GM12878 (cell line): ENCODE data around the gene HACE1. TPM values are rescaled to one million over a fixed set of nuclear protein-coding genes. Genes with fewer than 3 reads are reported as not detected.
A peak's percentile ranks its signal among the peaks of the same experiment; 100 is the strongest.

Source experiments
- ATAC-seq: fragments of 200-7000 bp; cut with Tn5 transposase; 3 replicates; pipeline ENCODE4 v1.9.1; 2020; ENCODE audit warnings: mild to moderate bottlenecking, moderate library complexity
- BruUV-seq: library from RNA; stranded (reverse); fragments of 400-500 nt; replicated peaks from 2 replicates; lab custom pipeline; 2021; lab: Mats Ljungman, UMichigan
- CTCF ChIA-PET: fragments of 300-600 bp; sonication (Branson Sonifier 250); formaldehyde crosslinking; extraction: SDS; loops from one replicate; lab custom pipeline; 2021; ENCODE audit warnings: inconsistent platforms; lab: Yijun Ruan, JAX
- POLR2A ChIA-PET: fragments of 350-600 bp; formaldehyde crosslinking; extraction: SDS; loops from one replicate; lab custom pipeline; 2021; ENCODE audit warnings: inconsistent platforms; lab: Charles Lee
- RAD21 ChIA-PET: fragments of 300-600 bp; sonication (Branson Sonifier 250); formaldehyde crosslinking; loops from one replicate; lab custom pipeline; 2023; ENCODE audit warnings: antibody characterized with exemption; ENCODE audit not compliant: unreplicated experiment; lab: Charles Lee
- SMC1A ChIA-PET: fragments of 300-600 bp; sonication (Branson Sonifier 250); formaldehyde crosslinking; loops from one replicate; lab custom pipeline; 2023; ENCODE audit not compliant: unreplicated experiment, uncharacterized antibody; lab: Charles Lee
- DNase-seq: peaks from one replicate; pipeline ENCODE4 v3.0.0-alpha.2; 2011; ENCODE audit warnings: low read depth, low spot score
- FAIRE-seq: peaks from 3 replicates; lab custom pipeline; 2011; peaks lifted over from hg19 to GRCh38; lab: Jason Lieb, UNC
- H2AFZ ChIP-seq: 2 replicates; pipeline ENCODE4 v1.6.0; 2011; ENCODE audit warnings: low read depth, low read length, control low read depth; ENCODE audit not compliant: control insufficient read depth
- H3K27ac ChIP-seq: 2 replicates; pipeline ENCODE4 v1.5.1; 2011; ENCODE audit warnings: control low read depth; ENCODE audit not compliant: control insufficient read depth, insufficient read depth
- H3K27me3 ChIP-seq, 2 experiments: replicated peaks in 1 of 2; 2 replicates each; pipeline versions ENCODE4 v1.6.0 to v1.6.1; 2011; ENCODE audit warnings: low read length in 1 of 2; ENCODE audit not compliant: control insufficient read depth in 2 of 2, insufficient read depth in 2 of 2
- H3K36me3 ChIP-seq, 2 experiments: 2 replicates each; pipeline ENCODE4 v1.5.1; 2011; ENCODE audit warnings: low read length in 1 of 2; ENCODE audit not compliant: control insufficient read depth in 2 of 2, insufficient read depth in 2 of 2
- H3K4me1 ChIP-seq: 2 replicates; pipeline ENCODE4 v1.6.1; 2011; ENCODE audit warnings: mild to moderate bottlenecking, low read length, moderate library complexity, mixed read lengths; ENCODE audit not compliant: control insufficient read depth, insufficient read depth
- H3K4me2 ChIP-seq: 2 replicates; pipeline ENCODE4 v1.6.0; 2011; ENCODE audit warnings: control low read depth; ENCODE audit not compliant: control insufficient read depth, insufficient read depth
- H3K4me3 ChIP-seq: fragments of 200-600 bp; sonication (generic); 2 replicates; pipeline ENCODE4 v1.5.1; 2016
- H3K79me2 ChIP-seq: 2 replicates; pipeline ENCODE4 v1.6.0; 2011; ENCODE audit warnings: low read length; ENCODE audit not compliant: control insufficient read depth, insufficient read depth
- H3K9ac ChIP-seq: 2 replicates; pipeline ENCODE4 v1.8.0; 2011; ENCODE audit warnings: low read length, control low read depth, mixed read lengths; ENCODE audit not compliant: control insufficient read depth, insufficient read depth
- H3K9me3 ChIP-seq: replicated peaks from 3 replicates; pipeline ENCODE4 v1.5.1; 2011; ENCODE audit warnings: mild to moderate bottlenecking, low read length; ENCODE audit not compliant: control insufficient read depth, insufficient read depth
- H4K20me1 ChIP-seq: 2 replicates; pipeline ENCODE4 v1.6.0; 2011; ENCODE audit not compliant: control insufficient read depth, insufficient read depth
- BCL11A ChIP-seq: IDR thresholded peaks from 2 replicates; pipeline ENCODE4 v1.6.1; 2011; ENCODE audit warnings: low read depth, low read length
- BRCA1 ChIP-seq: IDR thresholded peaks from 2 replicates; pipeline ENCODE4 v1.6.1; 2011; ENCODE audit warnings: low read depth, low read length, improper control_type of control experiment
- CHD2 ChIP-seq: IDR thresholded peaks from 2 replicates; pipeline ENCODE4 v1.6.1; 2011; ENCODE audit warnings: low read depth, low read length, improper control_type of control experiment, borderline replicate concordance
- GABPA ChIP-seq: IDR thresholded peaks from 2 replicates; pipeline ENCODE4 v1.6.1; 2014; ENCODE audit warnings: antibody characterized with exemption, low read depth, mild to moderate bottlenecking, inconsistent platforms
- MEF2B ChIP-seq: fragments of 450-650 bp; IDR thresholded peaks from 2 replicates; pipeline ENCODE4 v1.6.1; 2018; ENCODE audit warnings: mild to moderate bottlenecking, moderate library complexity; ENCODE audit not compliant: partially characterized antibody, poor library complexity, severe bottlenecking
- MLLT1 ChIP-seq: fragments of 450-650 bp; IDR thresholded peaks from 2 replicates; pipeline ENCODE4 v1.6.1; 2016; ENCODE audit warnings: mild to moderate bottlenecking
- MTA3 ChIP-seq: IDR thresholded peaks from 2 replicates; pipeline ENCODE4 v1.6.1; 2012; ENCODE audit warnings: low read length, inconsistent platforms, borderline replicate concordance
- PML ChIP-seq: IDR thresholded peaks from 2 replicates; pipeline ENCODE4 v1.6.1; 2012; ENCODE audit warnings: low read length, inconsistent platforms
- RB1 ChIP-seq: fragments of 450-650 bp; formaldehyde crosslinking; IDR thresholded peaks from 2 replicates; pipeline ENCODE4 v1.6.1; 2017; ENCODE audit warnings: mild to moderate bottlenecking, borderline replicate concordance
- SPI1 ChIP-seq: IDR thresholded peaks from 2 replicates; pipeline ENCODE4 v1.6.1; 2011; ENCODE audit warnings: low read depth, mild to moderate bottlenecking, low read length, moderate library complexity, borderline replicate concordance; ENCODE audit not compliant: insufficient read depth
- STAT3 ChIP-seq: IDR thresholded peaks from 2 replicates; pipeline ENCODE4 v1.6.1; 2011; ENCODE audit warnings: low read depth, low read length, improper control_type of control experiment
- TARDBP ChIP-seq: IDR thresholded peaks from 2 replicates; pipeline ENCODE4 v1.6.1; 2016; ENCODE audit warnings: borderline replicate concordance
- YY1 ChIP-seq: IDR thresholded peaks from 2 replicates; pipeline ENCODE4 v1.6.1; 2011; ENCODE audit warnings: low read depth, mild to moderate bottlenecking, low read length
- ZBTB33 ChIP-seq: fragments of 450-650 bp; IDR thresholded peaks from 2 replicates; pipeline ENCODE4 v1.6.1; 2017; ENCODE audit warnings: mild to moderate bottlenecking
- ZNF384 ChIP-seq: IDR thresholded peaks from 2 replicates; pipeline ENCODE4 v1.6.1; 2012; ENCODE audit warnings: low read depth, mild to moderate bottlenecking, low read length, improper control_type of control experiment, borderline replicate concordance
- WGBS: methylation state at CpG from one replicate; pipeline ENCODE4 v1.1.6; 2016; ENCODE audit warnings: low lambda C conversion rate; ENCODE audit not compliant: insufficient replicate concordance, insufficient coverage; ENCODE audit errors: missing lambda C conversion rate; 5-methylcytosine and 5-hydroxymethylcytosine counted together
- in situ Hi-C: fragments of 300-500 bp; cut with MboI; formaldehyde crosslinking; loops from 9 replicates; pipeline ENCODE4 v1.14.3; 2018; ENCODE audit warnings: mixed read lengths
- intact Hi-C: fragments of 100-400 bp; cut with micrococcal nuclease; formaldehyde crosslinking; loops from one replicate; pipeline ENCODE4 v1.14.2; 2022; ENCODE audit not compliant: unreplicated experiment
- polyA plus RNA-seq, 11 experiments: library from polyadenylated mRNA; depleted of rRNA in 4 of 11; unstranded in 6 of 11; stranded (reverse) in 5 of 11; fragments of >200 nt; fragmentation: Nextera tagmentation in 4 of 11; fragmentation: Illumina TruSeq in 1 of 11; extraction: Ambion mirVana in 4 of 11; extraction: Trizol in 1 of 11; gene quantifications; 1 replicate in 1 of 11; 2 replicates in 10 of 11; pipeline versions ENCODE4 v1.2.1 to v1.2.3, GENCODE V29; 2011 to 2016; ENCODE audit warnings: inconsistent platforms in 2 of 11, missing spikeins in 2 of 11, low read depth in 1 of 11
- total RNA-seq, 4 experiments: library from RNA; depleted of rRNA in 3 of 4; stranded (reverse); fragments of >200 nt in 3 of 4; fragmentation: Illumina TruSeq in 1 of 4; extraction: Trizol in 1 of 4; gene quantifications; 2 replicates each; pipeline versions ENCODE4 v1.2.1 to v1.2.3, GENCODE V29; 2013 to 2021

The HACE1 gene
- total and polyA plus RNA-seq, 10 of the 15 experiments (the other 5 are each of a cell fraction or from before 2014, with no cell fraction given): 1.6 to 16.9 (median 5.6) TPM

GRCh38 chr6:104682722-104683643 is 176.7 kb downstream of the HACE1 start (continued):
- TF ChIP-seq GABPA: peak; percentile 44; the same call in 1 of the 2 replicates
- no peak for TF ChIP-seq ZNF384
- TF ChIP-seq BCL11A: no peak
- no peak for TF ChIP-seq MEF2B
- peak; percentile 55; the same call in 1 of the 2 replicates for TF ChIP-seq YY1

- Histone ChIP-seq H3K9me3 (no peaks in the 10 kb centered on the region), H3K27me3 (no peaks in the 10 kb centered on the region), H3K9ac (no peak overlapping the region), H3K4me1 (no peaks in the 10 kb centered on the region), H3K79me2 (no peaks in the 10 kb centered on the region), H2AFZ (no peak overlapping the region), H3K36me3 (no peaks in the 10 kb centered on the region), H3K27ac (no peak overlapping the region), H3K4me3 (no peak overlapping the region), H3K4me2 (no peak overlapping the region), H4K20me1 (no peaks in the 10 kb centered on the region)
- ChIA-PET CTCF (interaction anchor here (5.3 kb wide), 1 partner anchor 88 kb away, joined by 37 read pairs; no protein-coding TSS in a partner anchor), RAD21 (no interaction called here), SMC1A (no interaction called here), POLR2A (no interaction called here)
- no TSS peak for BruUV-seq
- TF ChIP-seq MLLT1 (no peak), STAT3 (no peak), CHD2 (no peak), TARDBP (no peak), PML (no peak), MTA3 (no peak), BRCA1 (no peak), ZBTB33 (no peak), RB1 (no peak), SPI1 (no peak)
- in situ Hi-C loops: no loop called here
- 2% methylated on average over 2 of the region's 2 CpGs for WGBS
- no peak for ATAC-seq
- no peak for DNase-seq
- no peak for FAIRE-seq
- intact Hi-C loops: loop anchor here (5.0 kb wide), 1 partner anchor 397 kb away; no protein-coding TSS in a partner anchor
Observed at GRCh38 chr6:104680539-104680938, 179.2 kb downstream of the HACE1 start.
